K562 (cell line): ENCODE data around the gene SFRP2. TPM values are rescaled to one million over a fixed set of nuclear protein-coding genes. Genes with fewer than 3 reads are reported as not detected.
A peak's percentile ranks its signal among the peaks of the same experiment; 100 is the strongest.

ENCODE experiments used
- CEBPG ChIP-seq, 3 experiments: fragments of 200-800 bp in 1 of 3; sonication (Bioruptor generic) in 1 of 3; sonication (generic) in 1 of 3; formaldehyde crosslinking in 1 of 3; IDR thresholded peaks in 2 of 3; conservative IDR thresholded peaks in 1 of 3; 2 replicates each; pipeline versions ENCODE4 v1.6.1 to v1.8.0; 2016 to 2022; ENCODE audit warnings: missing compliant biosample characterization in 2 of 3, missing genetic modification characterization in 2 of 3, mild to moderate bottlenecking in 1 of 3, missing genetic modification reagents in 1 of 3
- CREM ChIP-seq: IDR thresholded peaks from 2 replicates; pipeline ENCODE4 v1.6.1; 2014; ENCODE audit warnings: antibody characterized with exemption, low read depth
- ELF4 ChIP-seq: fragments of 450-650 bp; formaldehyde crosslinking; IDR thresholded peaks from 2 replicates; pipeline ENCODE4 v1.4.0; 2022; ENCODE audit warnings: missing genetic modification characterization
- MAFK ChIP-seq: IDR thresholded peaks from 2 replicates; pipeline ENCODE4 v1.6.1; 2011; ENCODE audit warnings: low read length, improper control_type of control experiment
- NCOA1 ChIP-seq: fragments of 450-650 bp; IDR thresholded peaks from 2 replicates; pipeline ENCODE4 v1.6.1; 2016; ENCODE audit warnings: low read depth
- POLR2B ChIP-seq: fragments of 450-650 bp; IDR thresholded peaks from 2 replicates; pipeline ENCODE4 v1.6.1; 2018; ENCODE audit warnings: low read depth; ENCODE audit not compliant: partially characterized antibody
- RNF2 ChIP-seq: sonication (generic); IDR thresholded peaks from 2 replicates; pipeline ENCODE4 v1.6.1; 2016
- SMARCA4 ChIP-seq: fragments of 450-650 bp; IDR thresholded peaks from 2 replicates; pipeline ENCODE4 v1.6.1; 2016
- TCF7L2 ChIP-seq: fragments of 150-350 bp; IDR thresholded peaks from 2 replicates; pipeline ENCODE4 v1.6.1; 2016; ENCODE audit warnings: low read depth, mild to moderate bottlenecking, low read length, moderate library complexity
- TEAD1 ChIP-seq, 2 experiments: fragments of 450-650 bp in 1 of 2; sonication (generic) in 1 of 2; formaldehyde crosslinking; IDR thresholded peaks; 2 replicates each; pipeline versions ENCODE4 v1.4.0 to v1.8.0; 2020 to 2022; ENCODE audit warnings: mild to moderate bottlenecking in 2 of 2, missing genetic modification reagents in 1 of 2
- ZNF24 ChIP-seq: fragments of 450-650 bp; IDR thresholded peaks from 2 replicates; pipeline ENCODE4 v1.6.1; 2016
- polyA plus RNA-seq, 8 experiments: library from polyadenylated mRNA; depleted of rRNA in 4 of 8; stranded (reverse) in 5 of 8; unstranded in 3 of 8; fragments of >200 nt; fragmentation: Nextera tagmentation in 2 of 8; fragmentation: Illumina TruSeq in 1 of 8; extraction: Ambion mirVana in 2 of 8; extraction: Trizol in 1 of 8; gene quantifications; 2 replicates each; pipeline versions ENCODE4 v1.2.1 to v1.2.3, GENCODE V29; 2011 to 2014; ENCODE audit warnings: inconsistent platforms in 1 of 8, missing spikeins in 1 of 8
- total RNA-seq, 7 experiments: library from RNA; depleted of rRNA in 6 of 7; stranded (reverse); fragments of >200 nt in 6 of 7; fragmentation: Illumina TruSeq in 2 of 7; extraction: Trizol in 2 of 7; gene quantifications; 2 replicates each; pipeline versions ENCODE4 v1.2.1 to v1.2.3, GENCODE V29; 2011 to 2021; ENCODE audit warnings: low replicate concordance in 1 of 7
- TF ChIP-seq, protein P1 (sequence below), 2 experiments: fragments of 450-650 bp in 1 of 2; sonication (generic) in 1 of 2; formaldehyde crosslinking in 1 of 2; IDR thresholded peaks; 2 replicates each; pipeline versions ENCODE4 v1.7.1 to v1.9.0; 2016 to 2022; ENCODE audit warnings: inconsistent platforms in 1 of 2, mild to moderate bottlenecking in 1 of 2, missing genetic modification reagents in 1 of 2
- TF ChIP-seq, protein P2 (sequence below): fragments of 250-450 bp; sonication (Bioruptor Pico); IDR thresholded peaks from 2 replicates; pipeline ENCODE4 v1.5.0; 2021
- TF ChIP-seq, protein P3 (sequence below): fragments of 450-650 bp; IDR thresholded peaks from 2 replicates; pipeline ENCODE4 v1.6.1; 2017; ENCODE audit warnings: antibody characterized with exemption
- TF ChIP-seq, protein P4 (sequence below): fragments of 450-650 bp; conservative IDR thresholded peaks from 2 replicates; pipeline ENCODE4 v1.6.1; 2016; ENCODE audit warnings: missing genetic modification characterization, low read depth, mild to moderate bottlenecking, missing compliant biosample characterization, moderate library complexity

SFRP2 gene
- total and polyA plus RNA-seq, 9 of the 15 experiments (the other 6 are each of a cell fraction or from before 2014, with no cell fraction given), result 0.29 TPM; not detected in 8

DNA sequence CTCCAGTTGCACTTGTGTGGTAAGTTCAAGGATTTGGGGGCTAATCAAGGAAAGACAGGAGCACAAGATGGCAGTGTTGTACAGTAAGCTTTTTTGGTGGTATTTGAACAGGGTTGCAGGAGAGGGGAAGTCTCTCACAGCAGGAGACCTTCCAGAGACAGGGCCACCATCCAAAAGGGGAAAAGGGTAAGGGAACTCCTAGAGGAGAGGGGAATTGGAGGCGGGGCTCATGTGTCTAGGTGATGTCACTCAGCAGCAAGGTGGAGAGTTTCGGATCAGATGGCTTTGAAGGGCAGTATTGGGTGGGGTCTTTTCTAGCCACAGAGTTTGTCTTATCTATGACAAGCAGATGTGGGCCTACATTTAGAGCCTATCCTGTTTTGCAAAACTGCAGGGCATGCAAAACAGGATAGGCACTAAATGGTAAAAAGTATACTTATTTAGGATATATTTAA lies 15.6 kb downstream of the SFRP2 start (continued):
- TF ChIP-seq, protein P1, sequence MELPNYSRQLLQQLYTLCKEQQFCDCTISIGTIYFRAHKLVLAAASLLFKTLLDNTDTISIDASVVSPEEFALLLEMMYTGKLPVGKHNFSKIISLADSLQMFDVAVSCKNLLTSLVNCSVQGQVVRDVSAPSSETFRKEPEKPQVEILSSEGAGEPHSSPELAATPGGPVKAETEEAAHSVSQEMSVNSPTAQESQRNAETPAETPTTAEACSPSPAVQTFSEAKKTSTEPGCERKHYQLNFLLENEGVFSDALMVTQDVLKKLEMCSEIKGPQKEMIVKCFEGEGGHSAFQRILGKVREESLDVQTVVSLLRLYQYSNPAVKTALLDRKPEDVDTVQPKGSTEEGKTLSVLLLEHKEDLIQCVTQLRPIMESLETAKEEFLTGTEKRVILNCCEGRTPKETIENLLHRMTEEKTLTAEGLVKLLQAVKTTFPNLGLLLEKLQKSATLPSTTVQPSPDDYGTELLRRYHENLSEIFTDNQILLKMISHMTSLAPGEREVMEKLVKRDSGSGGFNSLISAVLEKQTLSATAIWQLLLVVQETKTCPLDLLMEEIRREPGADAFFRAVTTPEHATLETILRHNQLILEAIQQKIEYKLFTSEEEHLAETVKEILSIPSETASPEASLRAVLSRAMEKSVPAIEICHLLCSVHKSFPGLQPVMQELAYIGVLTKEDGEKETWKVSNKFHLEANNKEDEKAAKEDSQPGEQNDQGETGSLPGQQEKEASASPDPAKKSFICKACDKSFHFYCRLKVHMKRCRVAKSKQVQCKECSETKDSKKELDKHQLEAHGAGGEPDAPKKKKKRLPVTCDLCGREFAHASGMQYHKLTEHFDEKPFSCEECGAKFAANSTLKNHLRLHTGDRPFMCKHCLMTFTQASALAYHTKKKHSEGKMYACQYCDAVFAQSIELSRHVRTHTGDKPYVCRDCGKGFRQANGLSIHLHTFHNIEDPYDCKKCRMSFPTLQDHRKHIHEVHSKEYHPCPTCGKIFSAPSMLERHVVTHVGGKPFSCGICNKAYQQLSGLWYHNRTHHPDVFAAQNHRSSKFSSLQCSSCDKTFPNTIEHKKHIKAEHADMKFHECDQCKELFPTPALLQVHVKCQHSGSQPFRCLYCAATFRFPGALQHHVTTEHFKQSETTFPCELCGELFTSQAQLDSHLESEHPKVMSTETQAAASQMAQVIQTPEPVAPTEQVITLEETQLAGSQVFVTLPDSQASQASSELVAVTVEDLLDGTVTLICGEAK (IDR thresholded peaks at IDR 0.05), result no peak
- TF ChIP-seq, protein P1 (CRISPR knock-in tag; IDR thresholded peaks at IDR 0.05), result no peak
- TF ChIP-seq, protein P2, sequence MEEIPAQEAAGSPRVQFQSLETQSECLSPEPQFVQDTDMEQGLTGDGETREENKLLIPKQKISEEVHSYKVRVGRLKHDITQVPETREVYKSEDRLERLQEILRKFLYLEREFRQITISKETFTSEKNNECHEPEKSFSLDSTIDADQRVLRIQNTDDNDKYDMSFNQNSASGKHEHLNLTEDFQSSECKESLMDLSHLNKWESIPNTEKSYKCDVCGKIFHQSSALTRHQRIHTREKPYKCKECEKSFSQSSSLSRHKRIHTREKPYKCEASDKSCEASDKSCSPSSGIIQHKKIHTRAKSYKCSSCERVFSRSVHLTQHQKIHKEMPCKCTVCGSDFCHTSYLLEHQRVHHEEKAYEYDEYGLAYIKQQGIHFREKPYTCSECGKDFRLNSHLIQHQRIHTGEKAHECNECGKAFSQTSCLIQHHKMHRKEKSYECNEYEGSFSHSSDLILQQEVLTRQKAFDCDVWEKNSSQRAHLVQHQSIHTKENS (CRISPR knock-in tag), result no peak
- TF ChIP-seq ZNF24 (no peak), NCOA1 (peak; percentile 61; the same call in 1 of the 2 replicates), CREM (peak; percentile 65), RNF2 (0 out of 2 replicates have a peak, but pooled peaks have one; percentile 29), SMARCA4 (peak; percentile 95), TCF7L2 (peak; percentile 78), MAFK (peak; percentile 44; the same call in 1 of the 2 replicates), CEBPG (CRISPR knock-in tag; IDR thresholded peaks at IDR 0.05) (no peak), CEBPG (tag; conservative IDR thresholded peaks at IDR 0.05 in 1 of 2, IDR thresholded peaks at IDR 0.05 in 1 of 2) (peak in 1 of 2 experiments; percentile 34; a peak in 1 of 4 replicates), ELF4 (CRISPR knock-in tag) (no peak), TEAD1 (CRISPR knock-in tag; IDR thresholded peaks at IDR 0.05) (no peak), POLR2B (no peak)
- TF ChIP-seq, protein P3, sequence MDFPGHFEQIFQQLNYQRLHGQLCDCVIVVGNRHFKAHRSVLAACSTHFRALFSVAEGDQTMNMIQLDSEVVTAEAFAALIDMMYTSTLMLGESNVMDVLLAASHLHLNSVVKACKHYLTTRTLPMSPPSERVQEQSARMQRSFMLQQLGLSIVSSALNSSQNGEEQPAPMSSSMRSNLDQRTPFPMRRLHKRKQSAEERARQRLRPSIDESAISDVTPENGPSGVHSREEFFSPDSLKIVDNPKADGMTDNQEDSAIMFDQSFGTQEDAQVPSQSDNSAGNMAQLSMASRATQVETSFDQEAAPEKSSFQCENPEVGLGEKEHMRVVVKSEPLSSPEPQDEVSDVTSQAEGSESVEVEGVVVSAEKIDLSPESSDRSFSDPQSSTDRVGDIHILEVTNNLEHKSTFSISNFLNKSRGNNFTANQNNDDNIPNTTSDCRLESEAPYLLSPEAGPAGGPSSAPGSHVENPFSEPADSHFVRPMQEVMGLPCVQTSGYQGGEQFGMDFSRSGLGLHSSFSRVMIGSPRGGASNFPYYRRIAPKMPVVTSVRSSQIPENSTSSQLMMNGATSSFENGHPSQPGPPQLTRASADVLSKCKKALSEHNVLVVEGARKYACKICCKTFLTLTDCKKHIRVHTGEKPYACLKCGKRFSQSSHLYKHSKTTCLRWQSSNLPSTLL, result no peak
- TF ChIP-seq, protein P4, sequence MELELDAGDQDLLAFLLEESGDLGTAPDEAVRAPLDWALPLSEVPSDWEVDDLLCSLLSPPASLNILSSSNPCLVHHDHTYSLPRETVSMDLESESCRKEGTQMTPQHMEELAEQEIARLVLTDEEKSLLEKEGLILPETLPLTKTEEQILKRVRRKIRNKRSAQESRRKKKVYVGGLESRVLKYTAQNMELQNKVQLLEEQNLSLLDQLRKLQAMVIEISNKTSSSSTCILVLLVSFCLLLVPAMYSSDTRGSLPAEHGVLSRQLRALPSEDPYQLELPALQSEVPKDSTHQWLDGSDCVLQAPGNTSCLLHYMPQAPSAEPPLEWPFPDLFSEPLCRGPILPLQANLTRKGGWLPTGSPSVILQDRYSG, result no peak
